Activated naive CD4-positive, alpha-beta T cell treated with anti-CD3 and anti-CD28 coated beads, Interleukin-2, amount 10 ng/mL, durations not matched to agents 7 days and 5 days (primary cell): ENCODE measurements around the gene TMEM109.

Experiments used
- CTCF ChIA-PET: fragments of 350-600 bp; sonication (Branson Sonifier 250); formaldehyde crosslinking; loops from one replicate; lab custom pipeline; 2021; ENCODE audit warnings: antibody characterized with exemption; lab: Charles Lee
- DNase-seq: peaks from one replicate; pipeline ENCODE4 v3.0.0-alpha.2; 2020
- H3K27ac Mint-ChIP-seq: one replicate; pipeline ENCODE4 v1.8.0; 2021; ENCODE audit warnings: mild to moderate bottlenecking, moderate library complexity, mixed read lengths
- H3K27me3 Mint-ChIP-seq: one replicate; pipeline ENCODE4 v1.8.0; 2021; ENCODE audit warnings: mild to moderate bottlenecking, mixed read lengths
- H3K36me3 Mint-ChIP-seq: one replicate; pipeline ENCODE4 v1.8.0; 2021; ENCODE audit warnings: mixed read lengths
- H3K4me1 Mint-ChIP-seq: one replicate; pipeline ENCODE4 v1.8.0; 2021; ENCODE audit warnings: mixed read lengths
- H3K4me3 Mint-ChIP-seq: one replicate; pipeline ENCODE4 v1.8.0; 2021; ENCODE audit warnings: mild to moderate bottlenecking, moderate library complexity, mixed read lengths
- H3K9me3 Mint-ChIP-seq: one replicate; pipeline ENCODE4 v1.8.0; 2021; ENCODE audit warnings: mixed read lengths

Gene TMEM109

GRCh38 chr11:60941371-60942119 lies 27.6 kb downstream of the TMEM109 start:
- H3K4me1 Mint-ChIP-seq, result peaks cover 19% of the 10 kb centered on the region
- H3K9me3 Mint-ChIP-seq, result no peaks in the 10 kb centered on the region
- H3K27me3 Mint-ChIP-seq, result peaks cover 4% of the 10 kb centered on the region
- no peak overlapping the region for H3K4me3 Mint-ChIP-seq
- no peak overlapping the region for H3K27ac Mint-ChIP-seq
- CTCF ChIA-PET, result interaction anchor here (0.7 kb wide), 1 partner anchor 42 kb away, joined by 3 read pairs; no protein-coding TSS in a partner anchor
- no peaks in the 10 kb centered on the region for H3K36me3 Mint-ChIP-seq
- DNase-seq, result no peak

DNA sequence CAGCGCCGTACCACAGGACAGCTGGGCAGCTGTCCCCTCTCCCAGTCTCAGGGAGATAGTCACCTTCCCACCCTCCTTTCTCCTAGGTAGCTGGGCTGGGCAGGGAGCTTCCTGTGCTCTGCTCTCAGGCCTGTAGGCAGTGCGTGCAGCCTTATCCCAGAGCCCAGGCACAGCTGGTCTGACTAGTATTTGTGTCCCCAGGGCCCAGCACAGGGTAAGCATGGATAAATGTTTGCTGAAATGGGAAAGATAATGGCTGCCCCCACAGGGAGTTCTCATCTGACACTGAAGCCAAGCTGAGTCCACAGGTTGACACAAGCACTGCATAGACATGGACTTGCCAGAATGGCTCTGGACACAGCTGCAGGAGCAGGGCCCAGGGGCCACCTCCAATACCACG lies 28.3 kb downstream of the TMEM109 start:
- no peaks in the 10 kb centered on the region for H3K36me3 Mint-ChIP-seq
- H3K4me3 Mint-ChIP-seq, result no peak overlapping the region
- peaks cover 19% of the 10 kb centered on the region for H3K4me1 Mint-ChIP-seq
- no peaks in the 10 kb centered on the region for H3K9me3 Mint-ChIP-seq
- no peak for DNase-seq
- no peak overlapping the region for H3K27ac Mint-ChIP-seq
- peaks cover 4% of the 10 kb centered on the region for H3K27me3 Mint-ChIP-seq
- CTCF ChIA-PET, result interaction anchor here (0.6 to 0.7 kb wide), 2 partner anchors 43 to 245 kb away, joined by 3 read pairs; no protein-coding TSS in a partner anchor

DNA sequence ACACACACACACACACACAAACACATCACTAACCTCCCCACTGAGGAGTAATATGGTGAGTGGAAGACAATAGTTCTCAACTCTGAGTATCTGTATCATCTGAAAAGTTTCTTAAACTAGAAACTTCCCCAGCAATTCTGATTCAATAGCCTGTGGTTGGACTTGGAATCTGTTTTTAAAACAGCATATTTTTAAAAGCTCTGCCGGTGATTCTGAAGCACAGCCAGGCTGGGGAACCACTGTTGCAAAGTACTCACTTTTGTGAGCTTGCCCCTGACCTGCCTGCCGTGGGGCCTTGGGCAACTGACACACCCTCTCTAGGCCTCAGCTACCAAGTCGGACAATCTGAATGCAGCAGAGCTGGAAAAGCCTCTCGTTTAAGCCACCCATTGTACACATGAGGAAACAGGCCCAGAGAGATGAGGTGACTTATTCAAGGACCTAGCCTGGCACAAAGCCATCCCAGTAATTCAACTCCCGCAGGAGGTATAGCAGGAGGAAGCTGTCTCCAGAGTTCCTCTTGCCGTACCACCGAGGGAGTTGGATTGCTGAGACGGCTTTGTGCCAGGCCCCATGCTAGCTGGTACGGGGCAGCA lies 29.1 kb downstream of the TMEM109 start:
- Mint-ChIP-seq H3K36me3 (no peaks in the 10 kb centered on the region), H3K4me3 (no peak overlapping the region), H3K27me3 (peaks cover 4% of the 10 kb centered on the region), H3K9me3 (no peaks in the 10 kb centered on the region), H3K27ac (no peak overlapping the region), H3K4me1 (peaks cover 19% of the 10 kb centered on the region)
- CTCF ChIA-PET, result interaction anchor here (0.6 kb wide), 1 partner anchor 244 kb away, joined by 3 read pairs; no protein-coding TSS in a partner anchor
- no peak for DNase-seq

GRCh38 chr11:60944490-60945294 lies 30.7 kb downstream of the TMEM109 start:
- H3K36me3 Mint-ChIP-seq, result no peaks in the 10 kb centered on the region
- H3K27me3 Mint-ChIP-seq, result peaks cover 16% of the 10 kb centered on the region
- H3K4me3 Mint-ChIP-seq, result no peak overlapping the region
- H3K9me3 Mint-ChIP-seq, result no peaks in the 10 kb centered on the region
- H3K4me1 Mint-ChIP-seq, result peaks cover 18% of the 10 kb centered on the region
- DNase-seq, result no peak
- CTCF ChIA-PET, result no interaction called here
- no peak overlapping the region for H3K27ac Mint-ChIP-seq

GRCh38 chr11:60945295-60945667 lies 31.3 kb downstream of the TMEM109 start:
- H3K36me3 Mint-ChIP-seq, result no peaks in the 10 kb centered on the region
- CTCF ChIA-PET, result interaction anchor here (0.5 kb wide), 1 partner anchor 317 kb away, joined by 4 read pairs; no protein-coding TSS in a partner anchor
- no peak overlapping the region for H3K4me3 Mint-ChIP-seq
- peaks cover 20% of the 10 kb centered on the region for H3K4me1 Mint-ChIP-seq
- DNase-seq, result no peak
- H3K27me3 Mint-ChIP-seq, result peaks cover 22% of the 10 kb centered on the region
- H3K9me3 Mint-ChIP-seq, result no peaks in the 10 kb centered on the region
- no peak overlapping the region for H3K27ac Mint-ChIP-seq

DNA sequence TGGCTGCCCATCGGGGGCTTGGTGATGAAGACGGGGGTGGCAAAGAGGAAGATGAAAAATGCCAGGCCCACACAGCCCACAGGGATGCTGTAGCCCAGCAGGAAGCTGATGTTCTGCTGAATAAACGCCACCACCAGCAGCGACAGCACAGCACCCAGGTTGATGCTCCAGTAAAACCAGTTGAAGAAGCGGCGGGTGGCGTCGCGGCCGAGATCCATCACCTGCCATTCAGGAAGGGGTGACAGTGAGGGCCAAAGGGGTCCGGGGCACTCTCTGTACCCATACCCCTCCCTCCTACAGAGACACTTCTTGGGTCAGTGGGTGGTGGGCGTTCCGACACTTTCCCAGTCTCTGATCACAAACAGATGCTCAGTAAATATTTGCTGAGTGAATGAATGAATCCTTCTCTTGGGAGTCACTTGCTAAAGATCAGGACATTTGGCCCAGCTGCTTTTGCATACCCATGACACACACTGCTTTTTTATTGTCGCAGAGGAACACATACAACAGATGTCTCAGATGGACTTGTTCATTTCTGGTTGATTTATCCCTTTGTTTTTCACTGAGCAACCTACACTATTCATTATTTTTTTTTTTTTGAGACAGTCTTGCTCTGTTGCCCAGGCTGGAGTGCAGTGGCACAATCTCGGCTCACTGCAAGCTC lies 32.8 kb downstream of the TMEM109 start:
- Mint-ChIP-seq H3K9me3 (no peaks in the 10 kb centered on the region), H3K27me3 (peaks cover 32% of the 10 kb centered on the region), H3K27ac (no peak overlapping the region), H3K36me3 (no peaks in the 10 kb centered on the region), H3K4me1 (peaks cover 17% of the 10 kb centered on the region), H3K4me3 (no peak overlapping the region)
- CTCF ChIA-PET, result no interaction called here
- no peak for DNase-seq

GRCh38 chr11:60947700-60948099 lies 33.7 kb downstream of the TMEM109 start:
- no peaks in the 10 kb centered on the region for H3K9me3 Mint-ChIP-seq
- DNase-seq, result no peak
- H3K27me3 Mint-ChIP-seq, result peaks cover 42% of the 10 kb centered on the region
- H3K4me1 Mint-ChIP-seq, result peaks cover 20% of the 10 kb centered on the region
- H3K36me3 Mint-ChIP-seq, result no peaks in the 10 kb centered on the region
- no peak overlapping the region for H3K4me3 Mint-ChIP-seq
- CTCF ChIA-PET, result no interaction called here
- no peak overlapping the region for H3K27ac Mint-ChIP-seq

DNA sequence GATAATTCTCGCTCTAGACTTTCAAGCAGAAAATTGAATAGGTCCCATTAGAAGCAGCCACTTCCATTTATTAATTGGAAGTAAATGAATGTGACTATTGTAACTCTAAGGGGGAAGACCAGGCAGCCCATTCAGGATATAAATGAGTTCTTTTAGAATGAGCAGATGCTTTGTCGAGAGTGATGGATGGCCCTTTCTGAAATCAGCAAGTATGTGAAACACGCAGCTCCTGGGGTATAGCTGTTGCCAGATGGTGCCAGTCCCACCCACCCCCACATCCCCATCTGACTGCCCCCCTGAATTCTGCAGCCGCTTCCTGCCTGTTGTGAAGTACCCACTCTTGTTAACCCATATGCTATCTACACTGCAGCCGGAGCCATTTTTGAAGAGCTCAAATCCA lies 34.3 kb downstream of the TMEM109 start:
- Mint-ChIP-seq H3K4me3 (no peak overlapping the region), H3K36me3 (no peaks in the 10 kb centered on the region), H3K4me1 (peaks cover 25% of the 10 kb centered on the region), H3K27ac (no peak overlapping the region), H3K9me3 (no peaks in the 10 kb centered on the region), H3K27me3 (peaks cover 45% of the 10 kb centered on the region)
- DNase-seq, result no peak
- CTCF ChIA-PET, result no interaction called here

DNA sequence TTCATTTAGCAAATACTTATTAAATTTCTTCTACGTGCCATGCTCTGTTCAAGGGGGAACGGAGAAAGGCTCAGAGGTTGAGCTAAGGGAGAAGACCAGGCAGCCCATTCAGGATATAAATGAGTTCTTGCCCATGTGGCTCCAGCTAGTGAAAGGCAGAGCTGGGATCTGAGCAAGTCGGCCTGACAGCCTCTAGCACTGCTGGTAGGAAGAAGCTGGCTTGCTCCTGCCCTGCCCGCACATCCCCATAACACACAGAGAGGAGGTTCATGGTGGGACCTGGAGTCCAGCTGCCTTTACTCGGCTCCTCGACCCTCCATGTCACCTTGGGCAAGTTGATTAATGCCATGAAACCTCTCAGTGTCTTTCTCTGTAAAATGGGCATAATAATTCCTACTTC lies 36.1 kb downstream of the TMEM109 start:
- Mint-ChIP-seq H3K36me3 (no peaks in the 10 kb centered on the region), H3K4me1 (peaks cover 26% of the 10 kb centered on the region), H3K9me3 (no peaks in the 10 kb centered on the region), H3K4me3 (peak overlapping the region; percentile 30), H3K27ac (no peak overlapping the region), H3K27me3 (peaks cover 51% of the 10 kb centered on the region)
- CTCF ChIA-PET, result interaction anchor here (0.8 to 1.1 kb wide), 2 partner anchors 20 to 122 kb away, joined by 3 to 4 read pairs; no protein-coding TSS in a partner anchor
- DNase-seq, result no peak

DNA sequence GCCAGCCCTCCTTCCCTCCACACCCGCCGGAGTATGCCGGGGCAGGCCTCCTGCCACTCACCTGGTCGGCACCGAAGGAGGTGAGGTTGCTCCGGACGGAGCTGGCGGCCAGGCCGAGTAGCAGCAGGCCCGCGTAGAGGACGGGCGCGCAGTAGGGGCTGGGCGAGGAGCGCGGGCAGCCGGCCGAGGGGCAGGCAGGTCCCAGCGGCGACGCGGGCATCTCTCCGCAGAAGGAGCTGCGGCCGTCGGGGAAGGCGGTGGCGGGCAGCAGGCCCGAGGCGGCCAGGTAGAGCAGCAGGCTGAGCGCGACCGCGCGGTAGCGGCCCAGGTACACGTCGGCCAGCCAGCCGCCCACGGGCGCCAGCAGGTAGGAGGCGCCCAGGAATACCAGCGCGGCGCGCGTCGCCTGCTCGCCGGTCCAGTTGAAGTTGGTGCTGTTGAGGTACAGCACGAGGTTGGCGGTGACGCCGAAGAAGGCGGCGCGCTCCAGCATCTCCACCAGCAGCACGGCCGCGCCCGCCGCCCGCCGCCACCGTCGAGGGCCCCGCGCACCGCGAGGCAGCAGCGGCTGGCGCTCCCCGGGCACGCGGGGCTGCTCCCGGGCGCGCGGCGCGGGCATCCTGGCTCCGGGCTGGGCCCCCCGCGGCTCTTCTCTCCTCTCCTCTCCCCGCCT lies 37.1 kb downstream of the TMEM109 start:
- CTCF ChIA-PET, result no interaction called here
- Mint-ChIP-seq H3K27ac (no peak overlapping the region), H3K4me3 (peak overlapping the region; percentile 80), H3K9me3 (no peaks in the 10 kb centered on the region), H3K36me3 (no peaks in the 10 kb centered on the region), H3K27me3 (peaks cover 52% of the 10 kb centered on the region), H3K4me1 (peaks cover 26% of the 10 kb centered on the region)
- peak; percentile 55 for DNase-seq

GRCh38 chr11:60951606-60951903 lies 37.6 kb downstream of the TMEM109 start:
- H3K27me3 Mint-ChIP-seq, result peaks cover 54% of the 10 kb centered on the region
- H3K4me1 Mint-ChIP-seq, result peaks cover 26% of the 10 kb centered on the region
- no peaks in the 10 kb centered on the region for H3K36me3 Mint-ChIP-seq
- CTCF ChIA-PET, result no interaction called here
- DNase-seq, result no peak
- H3K9me3 Mint-ChIP-seq, result no peaks in the 10 kb centered on the region
- H3K4me3 Mint-ChIP-seq, result peak overlapping the region; percentile 80
- peak overlapping the region; percentile 80 for H3K27ac Mint-ChIP-seq

DNA sequence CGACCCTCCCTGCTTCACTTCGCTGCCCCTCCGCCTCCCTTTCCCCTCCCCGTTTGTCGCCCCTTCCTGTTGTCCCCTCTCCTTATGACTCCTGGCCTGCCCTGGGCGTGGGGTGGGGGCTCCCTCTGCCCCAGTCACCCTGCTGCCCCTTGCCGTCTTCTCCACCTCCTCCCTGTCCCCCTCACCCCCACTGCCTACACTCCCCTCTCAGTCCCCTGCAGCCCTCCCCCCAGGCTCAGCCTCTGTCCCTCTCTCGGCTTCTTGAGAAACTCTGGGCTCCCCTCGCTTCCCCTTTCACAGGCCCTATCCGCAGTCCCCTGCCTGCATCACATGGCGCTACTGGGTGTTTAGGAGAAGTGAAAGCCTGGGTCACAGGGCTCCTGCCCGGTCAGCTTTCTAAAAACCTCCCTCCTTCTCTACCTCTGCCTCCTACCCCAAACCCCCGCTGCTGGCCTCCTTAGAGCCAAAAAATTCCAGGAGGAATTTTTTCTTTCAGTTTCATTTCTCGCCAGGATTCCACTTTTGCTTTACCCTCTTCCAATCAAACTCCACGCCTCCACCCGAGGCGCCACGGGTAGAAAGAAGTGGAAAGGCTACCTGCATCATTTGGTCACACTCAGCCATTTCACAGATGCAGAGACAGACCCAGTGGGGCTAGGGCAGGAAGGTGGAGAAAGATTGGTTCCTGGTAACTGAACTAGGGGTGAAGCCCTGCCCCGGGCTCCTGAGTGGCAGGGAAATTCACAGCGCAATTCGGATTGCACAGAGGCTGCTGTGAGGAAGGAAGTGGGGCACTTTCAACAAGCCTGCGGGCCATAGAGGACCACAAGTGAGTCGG lies 38.2 kb downstream of the TMEM109 start, which contains the start of gene SLC15A3:
SLC15A3 (minus strand) TSS at position 273 of the 838 bp plus-strand sequence. CDS start 625 bp downstream, outside the sequence.
- peak within 1 kb of the TSS; percentile 80 for H3K27ac Mint-ChIP-seq
- DNase-seq, result peak; percentile 62
- no peaks in the 10 kb centered on the region for H3K36me3 Mint-ChIP-seq
- H3K27me3 Mint-ChIP-seq, result peaks cover 60% of the 10 kb centered on the region
- peak within 1 kb of the TSS; percentile 80 for H3K4me3 Mint-ChIP-seq
- H3K9me3 Mint-ChIP-seq, result no peaks in the 10 kb centered on the region
- peaks cover 26% of the 10 kb centered on the region for H3K4me1 Mint-ChIP-seq
- CTCF ChIA-PET, result no interaction called here

DNA sequence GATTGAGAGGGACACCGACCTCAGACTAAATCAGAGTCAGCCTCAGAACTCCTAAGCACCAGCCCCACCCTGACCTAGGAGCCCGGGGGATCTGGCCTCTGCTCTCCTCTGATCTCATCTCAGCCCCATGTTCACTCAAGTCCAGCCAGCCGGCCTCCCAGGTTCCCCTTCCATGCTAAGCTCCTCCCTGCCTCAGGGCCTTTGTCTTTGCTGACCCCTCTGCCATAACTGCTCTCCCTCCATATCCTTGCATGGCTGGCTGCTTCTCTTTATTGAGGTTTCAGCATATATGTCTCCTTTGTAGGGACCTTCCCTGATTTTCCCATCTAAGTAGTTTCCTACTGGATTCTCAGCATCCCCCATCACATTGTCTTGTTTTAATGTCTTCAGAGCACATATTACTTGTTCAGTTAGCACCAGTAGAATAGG lies 38.8 kb downstream of the TMEM109 start:
- Mint-ChIP-seq H3K27me3 (peaks cover 66% of the 10 kb centered on the region), H3K4me1 (peaks cover 26% of the 10 kb centered on the region), H3K36me3 (no peaks in the 10 kb centered on the region), H3K9me3 (no peaks in the 10 kb centered on the region), H3K4me3 (peak overlapping the region; percentile 80), H3K27ac (peak overlapping the region; percentile 56)
- CTCF ChIA-PET, result interaction anchor here (0.9 to 1.6 kb wide), 2 partner anchors 18 to 37 kb away, joined by 3 read pairs; partner anchors contain the start of gene CD6
- DNase-seq, result no peak
